ENCODE measurements around the gene FBXL15.

FBXL15 gene

DNA sequence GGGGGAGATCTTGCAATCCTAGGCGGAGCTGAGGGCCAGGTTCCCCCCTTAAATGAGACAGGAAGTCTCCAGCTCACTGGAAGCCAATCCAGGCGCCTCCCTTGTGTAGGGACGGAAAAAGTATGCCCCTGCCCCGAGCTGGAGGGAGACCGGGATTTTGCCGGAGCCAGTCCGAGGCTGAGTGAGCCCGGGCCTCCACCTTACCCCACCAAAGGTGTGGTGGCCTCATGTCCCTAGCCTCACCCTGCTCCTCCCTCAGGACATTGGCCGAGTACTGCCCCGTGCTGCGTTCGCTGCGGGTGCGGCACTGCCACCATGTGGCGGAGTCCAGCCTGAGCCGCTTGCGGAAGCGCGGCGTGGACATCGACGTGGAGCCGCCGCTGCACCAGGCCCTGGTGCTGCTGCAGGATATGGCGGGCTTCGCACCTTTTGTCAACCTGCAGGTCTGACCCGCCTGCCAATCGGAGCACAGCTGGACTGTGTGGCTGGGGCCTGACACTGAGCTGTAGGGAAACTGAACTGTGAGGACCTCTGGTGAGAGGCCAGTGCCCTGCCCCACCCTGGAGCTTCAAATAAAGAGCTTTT is 2.0 kb downstream of the FBXL15 start:
- TF ChIP-seq, protein P1, sequence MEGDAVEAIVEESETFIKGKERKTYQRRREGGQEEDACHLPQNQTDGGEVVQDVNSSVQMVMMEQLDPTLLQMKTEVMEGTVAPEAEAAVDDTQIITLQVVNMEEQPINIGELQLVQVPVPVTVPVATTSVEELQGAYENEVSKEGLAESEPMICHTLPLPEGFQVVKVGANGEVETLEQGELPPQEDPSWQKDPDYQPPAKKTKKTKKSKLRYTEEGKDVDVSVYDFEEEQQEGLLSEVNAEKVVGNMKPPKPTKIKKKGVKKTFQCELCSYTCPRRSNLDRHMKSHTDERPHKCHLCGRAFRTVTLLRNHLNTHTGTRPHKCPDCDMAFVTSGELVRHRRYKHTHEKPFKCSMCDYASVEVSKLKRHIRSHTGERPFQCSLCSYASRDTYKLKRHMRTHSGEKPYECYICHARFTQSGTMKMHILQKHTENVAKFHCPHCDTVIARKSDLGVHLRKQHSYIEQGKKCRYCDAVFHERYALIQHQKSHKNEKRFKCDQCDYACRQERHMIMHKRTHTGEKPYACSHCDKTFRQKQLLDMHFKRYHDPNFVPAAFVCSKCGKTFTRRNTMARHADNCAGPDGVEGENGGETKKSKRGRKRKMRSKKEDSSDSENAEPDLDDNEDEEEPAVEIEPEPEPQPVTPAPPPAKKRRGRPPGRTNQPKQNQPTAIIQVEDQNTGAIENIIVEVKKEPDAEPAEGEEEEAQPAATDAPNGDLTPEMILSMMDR (IDR thresholded peaks at IDR 0.05; ENCODE audit: low read length, missing control alignments), result peak; percentile 76
- peak; percentile 76 for DNase-seq (ENCODE audit: low read depth)

DNA sequence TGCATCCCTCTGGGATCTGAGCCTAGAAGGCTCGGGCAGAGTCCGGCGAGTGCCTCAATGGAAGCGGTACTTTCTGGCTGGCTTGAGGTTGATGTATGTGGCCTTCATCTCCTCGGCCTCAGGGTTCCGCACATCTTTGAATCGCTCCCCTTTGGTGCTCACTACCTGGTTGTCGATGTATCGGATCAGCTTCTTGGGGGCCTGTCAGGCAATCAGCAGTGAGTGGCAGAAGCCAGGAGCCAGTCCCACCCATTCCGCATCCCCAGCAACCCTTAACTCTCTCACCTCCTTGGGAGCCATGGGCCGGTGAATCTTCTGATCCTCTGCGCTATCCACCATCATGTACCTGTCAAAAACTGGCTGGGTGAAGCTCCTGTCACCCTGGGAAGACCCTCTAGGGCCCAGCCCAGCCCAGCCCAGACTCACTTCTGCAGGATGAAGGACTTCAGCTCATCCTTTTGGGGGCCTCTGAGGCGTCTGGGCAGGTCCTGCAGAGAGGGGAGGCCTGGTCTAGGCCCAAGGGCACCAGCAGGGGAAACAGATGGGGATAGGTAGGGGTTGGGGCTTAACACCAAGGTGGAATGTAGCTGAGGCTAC is 2.8 kb downstream of the FBXL15 start:
- TF ChIP-seq, protein P1 (IDR thresholded peaks at IDR 0.05; ENCODE audit: low read length, missing control alignments), result no peak
- no peak overlapping the region for H3K4me3 ChIP-seq (replicated peaks; ENCODE audit: low read depth, low read length)
- no peak for DNase-seq (ENCODE audit: low read depth)

More for the DNA sequence above, 2.0 kb downstream of the FBXL15 start:
- peak overlapping the region; percentile 86 for H3K4me3 ChIP-seq (replicated peaks; ENCODE audit: low read depth, low read length)

DNA sequence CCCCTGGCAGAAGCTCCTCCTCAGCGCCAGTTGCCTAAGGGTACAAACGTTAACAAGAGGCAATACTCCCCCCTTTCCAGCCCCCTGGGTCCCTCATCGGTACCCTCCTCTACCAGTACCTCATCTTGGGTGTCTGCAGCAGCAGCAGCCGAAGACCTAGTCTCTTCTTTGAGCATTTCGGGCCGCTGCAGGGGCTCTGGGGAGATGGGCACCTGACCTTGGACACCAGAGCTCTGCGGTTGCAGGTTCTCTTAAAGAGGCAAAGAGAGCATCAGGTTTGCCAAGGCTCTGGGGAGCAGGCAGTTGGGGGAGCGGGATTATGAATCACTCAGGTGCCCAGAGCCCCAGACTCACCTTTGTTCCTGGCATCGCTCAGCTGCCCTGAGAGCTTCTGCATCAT is 3.5 kb downstream of the FBXL15 start:
- no peak overlapping the region for H3K4me3 ChIP-seq (replicated peaks; ENCODE audit: low read depth, low read length)
- TF ChIP-seq, protein P1 (IDR thresholded peaks at IDR 0.05; ENCODE audit: low read length, missing control alignments), result no peak

DNA sequence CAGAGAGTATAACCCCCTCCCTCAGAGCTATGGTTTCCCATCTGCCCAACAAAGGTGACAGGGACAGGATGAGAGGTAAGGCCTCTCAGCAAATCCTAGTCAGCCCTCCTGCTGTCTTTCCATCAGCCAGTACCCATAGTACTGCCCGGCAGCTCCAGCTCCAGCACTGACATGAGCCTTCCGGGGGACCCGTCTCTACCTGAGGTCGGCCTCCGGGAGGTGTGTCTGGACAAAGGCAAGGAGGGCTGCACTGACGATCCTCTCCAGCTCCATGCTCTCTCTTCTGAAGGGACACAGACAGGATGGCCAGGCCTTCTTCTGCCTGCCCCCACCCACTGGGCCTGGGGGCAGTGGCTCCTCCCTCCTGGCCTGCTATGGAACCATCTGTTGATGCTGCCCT is 4.3 kb downstream of the FBXL15 start:
- no peak for DNase-seq (ENCODE audit: low read depth)
- TF ChIP-seq, protein P1 (IDR thresholded peaks at IDR 0.05; ENCODE audit: low read length, missing control alignments), result no peak

More for the DNA sequence above, 3.5 kb downstream of the FBXL15 start:
- DNase-seq (ENCODE audit: low read depth), result no peak

DNA sequence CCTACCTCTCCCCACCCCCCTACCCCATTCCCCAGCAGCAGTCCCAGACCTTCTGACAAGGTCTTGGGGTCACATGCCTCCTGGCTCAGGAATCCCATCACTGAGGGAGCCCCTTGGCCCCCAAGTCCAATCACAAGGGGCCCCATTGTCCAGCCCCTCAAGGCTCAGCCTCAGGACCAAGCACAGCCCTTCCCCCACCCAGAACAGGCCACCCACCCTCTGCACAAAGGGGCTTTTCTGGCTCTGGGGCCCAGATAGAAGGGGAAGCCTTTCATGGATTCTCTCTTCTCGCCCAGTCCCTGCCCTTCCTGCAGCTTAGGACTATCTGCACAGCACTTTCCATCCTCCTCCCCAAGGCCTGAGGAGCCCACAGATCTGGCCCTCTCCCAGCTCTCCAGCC is 4.8 kb downstream of the FBXL15 start:
- TF ChIP-seq, protein P1 (IDR thresholded peaks at IDR 0.05; ENCODE audit: low read length, missing control alignments), result no peak
- H3K4me3 ChIP-seq (replicated peaks; ENCODE audit: low read depth, low read length), result no peak overlapping the region
- DNase-seq (ENCODE audit: low read depth), result no peak

More for the DNA sequence above, 4.3 kb downstream of the FBXL15 start:
- H3K4me3 ChIP-seq (replicated peaks; ENCODE audit: low read depth, low read length), result no peak overlapping the region

DNA sequence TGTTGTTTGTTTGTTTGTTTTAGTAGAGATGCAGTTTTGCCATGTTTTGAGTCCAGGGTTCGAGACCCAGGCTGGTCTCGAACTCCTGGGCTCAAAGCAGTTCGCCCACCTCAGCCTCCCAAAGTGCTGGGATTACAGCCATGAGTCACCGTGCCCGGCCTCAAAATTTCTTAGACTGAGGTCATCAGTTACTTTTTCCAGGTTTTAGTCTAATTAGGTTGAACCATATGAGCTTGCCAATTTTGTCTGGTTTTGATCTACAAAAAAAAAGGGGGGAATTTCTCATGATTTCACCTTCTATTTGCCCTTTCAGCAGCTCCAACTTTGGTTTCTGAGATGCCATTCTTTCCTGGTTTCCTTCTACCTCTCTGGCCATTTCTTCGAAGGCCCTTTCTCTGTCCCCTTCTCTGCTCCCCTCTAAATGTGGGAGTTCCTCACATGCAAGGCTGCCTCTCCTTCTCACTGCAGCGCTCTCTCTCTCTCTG is 6.2 kb downstream of the FBXL15 start:
- no peak overlapping the region for H3K4me3 ChIP-seq (replicated peaks; ENCODE audit: low read depth, low read length)
- no peak for DNase-seq (ENCODE audit: low read depth)
- TF ChIP-seq, protein P1 (IDR thresholded peaks at IDR 0.05; ENCODE audit: low read length, missing control alignments), result no peak

DNA sequence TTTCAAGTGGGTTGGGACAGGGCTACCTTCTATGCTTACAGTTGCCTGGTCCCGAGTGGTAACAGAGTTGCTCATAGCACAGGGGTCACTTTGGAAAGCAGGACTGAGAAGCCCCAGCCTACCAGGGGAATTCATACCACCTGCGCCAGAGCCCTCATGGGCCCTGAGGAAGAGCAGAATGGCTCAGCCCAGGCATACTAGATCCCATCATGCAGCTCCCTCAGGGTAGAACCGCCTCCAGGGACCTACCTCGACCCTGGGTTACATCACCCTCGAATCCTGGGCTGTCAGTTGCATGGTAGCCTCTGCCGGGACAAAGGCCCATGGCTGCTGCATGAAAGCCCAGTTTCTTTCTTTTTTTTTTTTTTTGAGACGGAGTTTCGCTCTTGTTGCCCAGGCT is 8.8 kb downstream of the FBXL15 start:
- DNase-seq (ENCODE audit: low read depth), result no peak
- no peak overlapping the region for H3K4me3 ChIP-seq (replicated peaks; ENCODE audit: low read depth, low read length)
- TF ChIP-seq, protein P1 (IDR thresholded peaks at IDR 0.05; ENCODE audit: low read length, missing control alignments), result no peak
